ENCODE data around the gene OTX1.

Gene OTX1

DNA sequence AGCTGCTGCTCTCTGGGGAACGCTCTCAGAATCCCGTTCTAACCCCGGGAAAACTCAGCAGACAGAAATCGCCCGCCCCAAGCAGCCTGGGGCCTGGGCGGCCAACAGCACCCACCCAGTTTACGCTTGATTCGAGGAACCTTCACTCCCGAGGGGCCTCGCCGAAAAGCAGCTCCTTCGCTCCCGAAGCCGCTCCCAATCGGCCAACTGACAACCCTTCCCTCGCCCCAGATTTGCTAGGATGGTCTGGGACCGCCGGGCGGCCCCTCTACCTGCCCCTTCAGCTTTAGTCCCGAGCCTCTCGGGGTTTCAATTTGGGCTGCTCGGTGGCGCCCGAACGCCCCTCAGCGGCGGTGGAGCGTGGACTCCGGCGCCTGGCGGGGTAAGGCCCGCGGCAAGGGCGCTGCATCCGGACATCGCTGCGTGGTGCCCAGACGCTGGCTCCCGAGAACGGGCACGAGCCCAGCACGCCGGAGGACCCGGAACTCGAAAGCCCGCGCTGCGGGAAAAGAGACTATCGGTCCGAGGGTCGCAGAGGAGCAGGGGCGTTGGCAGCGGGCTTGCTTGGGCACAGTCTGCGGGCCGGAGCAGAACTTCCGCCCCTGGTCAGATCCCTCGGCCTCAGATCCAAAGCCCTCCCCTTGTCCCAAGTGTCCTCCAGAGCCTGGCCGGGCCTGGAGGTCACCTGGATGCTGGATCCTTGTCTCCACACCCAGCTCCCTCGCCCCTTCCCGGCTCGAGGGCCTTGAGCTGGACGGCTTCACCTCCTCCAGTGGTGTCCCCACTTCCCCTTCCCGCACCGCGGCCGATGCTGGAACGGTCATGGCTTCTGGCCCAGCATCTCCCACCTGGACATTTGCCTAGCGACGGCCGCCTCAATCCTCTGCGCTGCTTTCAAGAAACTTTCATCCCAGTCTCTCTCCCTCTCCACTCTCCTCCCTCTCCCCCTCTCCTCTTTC, 3.0 kb upstream of the OTX1 start:
- no peak for DNase-seq (ENCODE audit: low read depth, low spot score)

- DNase-seq (ENCODE audit: low read depth, low spot score) = no peak
Observed at GRCh38 chr2:63048367-63049171, 2.1 kb upstream of the OTX1 start.

DNA sequence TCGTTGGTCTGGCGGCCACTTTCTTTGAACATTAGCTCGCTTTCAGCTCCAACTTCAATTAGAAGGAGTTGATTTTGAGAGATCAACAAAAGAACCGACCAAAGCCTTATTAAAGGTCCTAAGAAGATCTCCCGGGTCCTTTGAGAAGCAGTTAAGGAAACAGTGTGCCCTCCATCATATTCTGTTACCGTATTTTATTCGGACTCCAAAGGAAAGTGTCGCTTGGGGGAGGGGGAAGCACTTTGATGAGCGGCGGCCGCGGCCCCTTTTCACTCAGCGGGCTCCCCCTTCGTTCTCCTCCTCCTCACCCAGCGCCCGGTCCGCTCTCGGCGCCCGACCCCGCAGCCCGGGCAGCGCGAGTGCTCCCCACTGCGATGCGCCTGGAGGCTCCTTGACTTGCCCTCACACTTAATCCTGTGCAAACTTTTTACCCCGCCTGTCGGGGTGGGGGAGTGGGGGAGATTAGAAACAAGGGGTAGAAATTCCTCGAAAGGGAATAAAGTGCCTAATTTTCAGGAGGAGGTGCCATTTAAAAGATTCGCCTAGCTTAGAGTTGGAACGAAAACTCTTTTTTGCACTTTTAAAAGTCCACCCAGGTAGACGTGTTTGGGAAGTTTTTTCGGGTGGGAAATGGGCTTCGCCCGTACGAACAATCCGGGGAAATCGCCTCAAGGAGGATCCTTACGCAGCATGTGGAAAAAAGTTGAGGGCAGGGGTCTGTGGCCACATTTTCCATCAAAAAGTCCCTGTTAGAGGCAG, 1.2 kb upstream of the OTX1 start:
- DNase-seq (ENCODE audit: low read depth, low spot score) = no peak

DNA sequence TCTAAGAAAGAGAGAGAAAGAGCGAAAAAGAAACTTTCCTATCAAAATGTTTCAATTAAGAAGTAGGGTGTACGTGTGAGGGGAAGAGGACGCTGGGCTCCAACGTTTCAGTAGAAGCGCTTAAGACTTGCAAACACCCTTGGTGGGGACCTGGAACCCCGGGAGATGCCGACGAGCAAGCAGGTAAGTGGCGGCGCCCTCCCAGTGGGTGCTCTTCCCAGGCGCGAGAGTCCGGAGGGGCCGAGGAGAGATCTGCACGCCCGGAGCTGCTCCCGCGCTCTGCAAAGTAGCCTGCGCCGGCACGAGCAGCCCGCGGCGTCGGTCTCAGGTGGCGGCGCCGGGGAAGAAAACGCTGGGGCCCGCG, 678 bp upstream of the OTX1 start:
- no peak for DNase-seq (ENCODE audit: low read depth, low spot score)

DNA sequence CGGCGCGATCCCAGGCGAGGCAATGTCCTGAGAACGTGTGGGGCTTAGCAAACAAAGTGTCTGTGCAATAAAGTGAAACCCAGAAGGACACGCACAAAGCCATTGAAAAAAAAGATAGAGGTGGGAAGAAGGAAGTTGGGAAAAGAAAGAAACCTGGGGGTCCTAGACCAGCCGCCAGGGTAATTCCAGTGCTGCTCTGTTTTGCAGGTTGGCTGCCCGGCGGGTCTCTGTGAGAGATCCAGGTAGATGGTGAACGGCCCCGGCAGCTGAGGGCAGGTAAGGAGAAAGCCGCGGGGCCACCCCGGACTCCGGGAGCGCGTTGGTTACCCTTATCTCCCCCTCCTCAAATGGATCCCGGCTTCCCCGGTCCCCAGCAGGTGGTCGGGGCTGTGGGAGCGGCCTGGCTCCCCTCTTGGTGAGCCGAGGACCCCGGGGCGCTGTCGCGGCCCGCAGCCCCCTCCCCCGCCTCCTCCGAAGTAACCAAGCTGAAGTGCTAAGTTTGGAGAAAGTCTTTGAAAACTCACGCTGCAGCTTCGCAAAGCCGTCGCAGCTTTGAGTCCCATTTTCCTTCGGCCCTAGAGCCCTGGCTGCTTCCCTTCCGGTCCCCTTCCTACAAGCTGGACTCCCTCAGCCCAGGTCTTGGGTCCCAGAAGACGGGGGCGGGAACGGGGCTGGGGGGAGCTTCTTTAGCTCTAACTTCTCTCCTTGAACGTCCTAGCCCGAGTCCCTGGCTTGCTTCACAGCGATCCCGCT, 588 bp downstream of the OTX1 start:
- no peak for DNase-seq (ENCODE audit: low read depth, low spot score)

- DNase-seq (ENCODE audit: low read depth, low spot score) = no peak
Observed at GRCh38 chr2:63051795-63052333, 1.2 kb downstream of the OTX1 start.

GRCh38 chr2:63052411-63053080, 1.9 kb downstream of the OTX1 start:
- DNase-seq (ENCODE audit: low read depth, low spot score) = no peak

GRCh38 chr2:63053081-63053888, 2.7 kb downstream of the OTX1 start:
- no peak for DNase-seq (ENCODE audit: low read depth, low spot score)

DNA sequence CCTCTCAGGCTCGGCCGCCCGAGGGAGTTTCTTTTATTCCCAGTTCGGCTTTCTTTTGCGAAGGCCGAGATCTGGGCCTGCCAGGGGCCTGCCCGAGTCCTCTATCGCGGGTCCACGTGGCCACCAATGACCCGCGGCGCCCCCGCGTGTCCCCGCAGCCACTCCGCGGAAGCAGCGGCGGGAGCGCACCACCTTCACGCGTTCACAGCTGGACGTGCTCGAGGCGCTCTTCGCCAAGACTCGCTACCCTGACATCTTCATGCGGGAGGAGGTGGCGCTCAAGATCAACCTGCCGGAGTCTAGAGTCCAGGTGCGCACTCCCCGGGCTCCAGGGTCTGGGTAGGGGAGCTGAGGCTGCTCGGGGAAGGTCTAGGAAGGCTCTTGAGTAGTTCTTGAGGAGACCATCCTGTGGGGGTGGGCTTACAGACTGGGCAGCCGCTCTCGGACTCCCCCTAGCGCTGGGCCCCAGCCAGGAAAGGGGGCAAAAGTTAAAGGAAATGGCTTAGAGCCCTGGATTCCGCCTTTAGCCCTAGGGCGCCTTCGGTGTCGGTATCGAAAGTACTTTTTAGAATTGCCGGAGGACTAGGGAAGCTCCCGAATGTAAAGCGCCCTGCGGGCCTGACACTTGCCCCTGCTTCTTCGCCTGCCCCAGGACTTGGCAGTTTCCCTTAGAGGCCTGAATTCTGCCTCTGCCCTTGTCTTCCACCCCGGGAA, 3.4 kb downstream of the OTX1 start:
- DNase-seq (ENCODE audit: low read depth, low spot score) = no peak

- no peak for DNase-seq (ENCODE audit: low read depth, low spot score)
Observed at GRCh38 chr2:63054841-63055225, 4.2 kb downstream of the OTX1 start.

DNA sequence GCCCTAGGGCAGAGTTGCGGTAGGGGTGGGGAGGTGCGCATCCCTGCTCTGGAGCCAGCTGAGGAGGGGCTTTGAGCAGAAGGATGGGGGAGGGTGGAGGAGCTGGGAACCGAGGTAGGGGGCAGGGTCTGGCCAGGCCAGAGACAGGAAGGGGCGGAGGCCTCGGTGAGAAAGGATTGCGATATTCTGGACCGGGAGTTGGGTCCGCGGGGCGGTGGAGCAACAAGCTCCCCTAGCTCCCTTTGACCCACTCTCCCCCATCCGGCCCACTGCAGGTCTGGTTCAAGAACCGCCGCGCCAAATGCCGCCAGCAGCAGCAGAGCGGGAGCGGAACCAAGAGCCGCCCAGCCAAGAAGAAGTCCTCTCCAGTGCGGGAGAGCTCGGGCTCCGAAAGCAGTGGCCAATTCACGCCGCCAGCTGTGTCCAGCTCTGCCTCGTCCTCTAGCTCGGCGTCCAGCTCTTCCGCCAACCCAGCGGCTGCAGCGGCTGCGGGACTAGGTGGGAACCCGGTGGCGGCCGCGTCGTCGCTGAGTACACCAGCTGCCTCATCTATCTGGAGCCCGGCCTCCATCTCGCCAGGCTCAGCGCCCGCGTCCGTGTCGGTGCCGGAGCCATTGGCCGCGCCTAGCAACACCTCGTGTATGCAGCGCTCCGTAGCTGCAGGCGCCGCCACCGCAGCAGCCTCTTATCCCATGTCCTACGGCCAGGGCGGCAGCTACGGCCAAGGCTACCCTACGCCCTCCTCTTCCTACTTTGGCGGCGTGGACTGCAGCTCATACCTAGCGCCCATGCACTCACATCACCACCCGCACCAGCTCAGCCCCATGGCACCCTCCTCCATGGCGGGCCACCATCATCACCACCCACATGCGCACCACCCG, 4.8 kb downstream of the OTX1 start:
- DNase-seq (ENCODE audit: low read depth, low spot score) = no peak

DNA sequence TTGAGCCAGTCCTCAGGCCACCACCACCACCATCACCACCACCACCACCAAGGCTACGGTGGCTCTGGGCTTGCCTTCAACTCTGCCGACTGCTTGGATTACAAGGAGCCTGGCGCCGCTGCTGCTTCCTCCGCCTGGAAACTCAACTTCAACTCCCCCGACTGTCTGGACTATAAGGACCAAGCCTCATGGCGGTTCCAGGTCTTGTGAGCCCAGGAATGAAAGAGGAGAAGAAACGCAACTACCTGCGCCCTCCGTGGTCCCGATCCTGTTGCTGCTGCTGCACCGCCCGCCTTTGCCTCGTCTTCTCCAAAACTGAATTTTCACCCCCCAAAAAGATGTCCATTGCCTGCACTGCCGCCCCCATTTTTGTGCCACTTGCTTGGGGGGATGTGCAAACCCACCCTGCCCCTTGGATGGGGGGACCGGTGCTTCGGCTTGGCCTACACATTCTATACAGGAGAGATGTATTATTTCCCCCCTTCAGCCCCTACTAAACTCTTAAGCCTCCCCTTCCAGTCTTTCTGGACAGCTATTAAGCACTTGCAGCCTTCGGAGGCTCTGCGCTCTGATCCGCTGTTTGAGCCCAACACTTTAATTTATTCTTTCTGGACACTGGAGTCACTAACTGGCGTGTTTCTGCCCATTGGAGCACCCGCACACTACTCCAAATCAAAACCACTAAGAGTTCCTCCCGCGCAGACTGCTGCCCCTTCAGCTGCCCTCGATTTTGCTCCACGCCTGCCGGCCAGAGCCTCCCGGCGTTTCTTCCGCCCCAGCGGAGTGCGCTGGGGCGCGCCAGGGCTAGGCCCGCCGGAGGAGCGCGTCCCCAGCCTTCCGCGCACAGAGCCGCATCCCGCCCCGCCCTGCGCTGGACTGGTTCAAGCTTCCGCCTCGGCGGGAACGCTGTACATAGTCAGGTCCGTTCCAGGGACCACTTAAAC, 5.7 kb downstream of the OTX1 start:
- DNase-seq (ENCODE audit: low read depth, low spot score) = no peak

- DNase-seq (ENCODE audit: low read depth, low spot score) = no peak
Observed at GRCh38 chr2:63057249-63058143, 6.9 kb downstream of the OTX1 start.

- DNase-seq (ENCODE audit: low read depth, low spot score) = no peak
Observed at GRCh38 chr2:63058144-63058920, 7.7 kb downstream of the OTX1 start.
